A673 (cell line): ENCODE data around the gene HDGFL3.

Experiments used
- CTCF ChIP-seq: fragments of 300-800, 200-600 bp; sonication (generic); conservative IDR thresholded peaks from 2 replicates; pipeline ENCODE4 v1.5.1; 2017; ENCODE audit warnings: low read depth, mild to moderate bottlenecking, antibody characterized with exemption, low read length, moderate library complexity, mixed read lengths
- EZH2 ChIP-seq: fragments of 200-600 bp; sonication (generic); IDR thresholded peaks from 2 replicates; pipeline ENCODE4 v1.6.1; 2017; ENCODE audit warnings: borderline replicate concordance, low read depth, mild to moderate bottlenecking, mixed read lengths, antibody characterized with exemption, low read length; ENCODE audit not compliant: poor library complexity, severe bottlenecking

- TF ChIP-seq CTCF = no peak
- TF ChIP-seq EZH2 = no peak
Measured at GRCh38 chr15:83170474-83171165, 37.0 kb downstream of the HDGFL3 start.
